Cerebellar cortex (tissue), 1 donor: ENCODE results near the gene ZBTB7C.

Experiments
- DNase-seq: peaks from one replicate; pipeline ENCODE4 v3.0.0-alpha.2; 2015; ENCODE audit warnings: low spot score

The ZBTB7C gene

GRCh38 chr18:48119204-48119603 lies 290.0 kb downstream of the ZBTB7C start:
- no peak for DNase-seq

GRCh38 chr18:48116873-48117630 lies 292.1 kb downstream of the ZBTB7C start:
- DNase-seq, result no peak

GRCh38 chr18:48116017-48116416 lies 293.2 kb downstream of the ZBTB7C start:
- DNase-seq, result no peak

- DNase-seq, result no peak
Observed at GRCh38 chr18:48113691-48114090, 295.5 kb downstream of the ZBTB7C start.

GRCh38 chr18:48111587-48111986 lies 297.6 kb downstream of the ZBTB7C start:
- no peak for DNase-seq

- no peak for DNase-seq
Observed at GRCh38 chr18:48110797-48111196, 298.4 kb downstream of the ZBTB7C start.

- DNase-seq, result no peak
Observed at GRCh38 chr18:48109961-48110493, 299.2 kb downstream of the ZBTB7C start.

- no peak for DNase-seq
Observed at GRCh38 chr18:48108136-48108535, 301.0 kb downstream of the ZBTB7C start.

GRCh38 chr18:48106976-48107781 lies 302.0 kb downstream of the ZBTB7C start:
- no peak for DNase-seq

- DNase-seq, result no peak
Observed at GRCh38 chr18:48106498-48106897, 302.7 kb downstream of the ZBTB7C start.

- DNase-seq, result no peak
Observed at GRCh38 chr18:48105317-48105716, 303.9 kb downstream of the ZBTB7C start.

- no peak for DNase-seq
Observed at GRCh38 chr18:48104705-48105104, 304.5 kb downstream of the ZBTB7C start.

GRCh38 chr18:48100651-48101165 lies 308.5 kb downstream of the ZBTB7C start:
- DNase-seq, result no peak

GRCh38 chr18:48100165-48100575 lies 309.0 kb downstream of the ZBTB7C start:
- DNase-seq, result no peak

- DNase-seq, result no peak
Observed at GRCh38 chr18:48099481-48100164, 309.6 kb downstream of the ZBTB7C start.

- no peak for DNase-seq
Observed at GRCh38 chr18:48098538-48098937, 310.6 kb downstream of the ZBTB7C start.

- DNase-seq, result no peak
Observed at GRCh38 chr18:48098007-48098406, 311.2 kb downstream of the ZBTB7C start.

GRCh38 chr18:48095726-48096125 lies 313.5 kb downstream of the ZBTB7C start:
- DNase-seq, result no peak

GRCh38 chr18:48093104-48093503 lies 316.1 kb downstream of the ZBTB7C start:
- DNase-seq, result no peak

- DNase-seq, result no peak
Observed at GRCh38 chr18:48091869-48092497, 317.2 kb downstream of the ZBTB7C start.

GRCh38 chr18:48090702-48091101 lies 318.5 kb downstream of the ZBTB7C start:
- no peak for DNase-seq

GRCh38 chr18:48090021-48090420 lies 319.2 kb downstream of the ZBTB7C start:
- no peak for DNase-seq
